HG02571 (cell line): ENCODE results near the gene ARFIP2.
A peak's percentile ranks its signal among the peaks of the same experiment; 100 is the strongest.

Source experiments
- ATAC-seq: cut with Tn5 transposase; IDR thresholded peaks from one replicate; pipeline ENCODE4 v1.9.1; 2021; ENCODE audit warnings: mild to moderate bottlenecking, moderate library complexity; ENCODE audit not compliant: unreplicated experiment

The ARFIP2 gene

DNA sequence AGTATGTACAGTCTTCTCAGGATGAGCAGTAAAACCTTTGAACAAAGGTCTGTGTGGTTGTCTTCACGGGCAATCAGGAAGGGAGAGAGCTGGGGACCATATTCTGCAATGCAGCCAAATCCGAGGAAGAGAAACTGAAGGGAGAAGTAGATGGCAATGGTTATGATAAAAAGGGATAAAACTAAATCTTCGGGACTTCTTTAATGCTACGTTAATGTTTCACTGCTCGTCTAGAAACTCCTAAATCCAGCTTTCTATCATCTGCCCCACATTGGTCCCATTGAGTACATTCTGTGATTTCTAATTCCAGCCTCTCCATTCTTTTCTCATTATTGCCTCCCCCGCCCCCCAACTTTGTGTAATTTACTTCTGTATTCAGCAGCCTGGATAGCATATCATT, 1.9 kb upstream of the ARFIP2 start:
- no peak for ATAC-seq

GRCh38 chr11:6482441-6482840, 1.3 kb upstream of the ARFIP2 start:
- ATAC-seq, result no peak

GRCh38 chr11:6481924-6482275, 769 bp upstream of the ARFIP2 start:
- no peak for ATAC-seq

DNA sequence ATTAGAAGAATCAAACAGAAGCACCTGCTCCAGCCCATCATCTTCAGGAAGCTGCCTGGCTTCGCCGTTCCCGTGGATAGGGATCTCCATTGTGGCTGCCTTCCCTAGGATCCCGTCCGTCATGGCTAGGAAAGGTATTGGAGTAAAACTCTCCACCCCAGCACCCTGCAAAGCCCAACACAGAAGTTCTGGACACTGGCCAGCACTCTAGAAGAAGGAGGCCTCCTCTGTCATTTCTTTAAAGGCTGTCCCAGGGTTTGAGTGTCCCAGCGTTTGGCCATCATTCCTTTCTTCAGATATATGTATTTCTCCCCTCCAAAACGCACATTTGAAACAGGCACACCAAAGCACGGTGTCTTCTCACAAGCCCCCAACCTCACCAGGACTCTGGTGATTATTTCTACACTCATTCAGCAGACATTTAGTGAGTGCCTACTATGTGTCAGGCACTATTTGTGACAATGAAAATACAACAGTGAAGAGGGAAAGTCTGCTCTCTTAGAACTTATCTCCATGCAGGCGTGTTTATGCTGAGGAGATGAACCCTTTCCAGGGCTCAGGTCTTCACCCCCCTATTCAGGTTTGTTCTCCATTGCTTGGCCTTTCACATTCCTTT, 724 bp downstream of the ARFIP2 start:
- no peak for ATAC-seq

- no peak for ATAC-seq
Measured at GRCh38 chr11:6476571-6476970, 4.6 kb downstream of the ARFIP2 start.

DNA sequence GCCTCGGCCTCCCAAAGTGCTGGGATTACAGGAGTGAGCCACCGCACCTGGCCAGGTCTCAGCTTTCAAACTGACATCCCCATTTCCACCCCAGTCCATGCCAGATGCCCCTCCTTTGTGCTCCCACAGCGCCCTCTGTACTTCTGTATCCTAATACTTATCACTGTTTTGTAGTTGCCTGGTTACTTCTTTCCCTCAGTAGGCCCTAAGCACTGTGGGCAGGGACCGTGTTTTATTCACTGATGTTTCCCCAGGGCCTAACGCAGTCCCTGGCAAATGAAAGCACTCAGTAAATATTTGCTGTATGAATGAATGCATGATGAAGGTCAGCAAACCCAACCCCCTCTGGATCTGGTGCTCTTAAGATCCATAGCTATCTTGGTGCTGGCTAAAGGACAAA, 5.2 kb downstream of the ARFIP2 start:
- no peak for ATAC-seq

DNA sequence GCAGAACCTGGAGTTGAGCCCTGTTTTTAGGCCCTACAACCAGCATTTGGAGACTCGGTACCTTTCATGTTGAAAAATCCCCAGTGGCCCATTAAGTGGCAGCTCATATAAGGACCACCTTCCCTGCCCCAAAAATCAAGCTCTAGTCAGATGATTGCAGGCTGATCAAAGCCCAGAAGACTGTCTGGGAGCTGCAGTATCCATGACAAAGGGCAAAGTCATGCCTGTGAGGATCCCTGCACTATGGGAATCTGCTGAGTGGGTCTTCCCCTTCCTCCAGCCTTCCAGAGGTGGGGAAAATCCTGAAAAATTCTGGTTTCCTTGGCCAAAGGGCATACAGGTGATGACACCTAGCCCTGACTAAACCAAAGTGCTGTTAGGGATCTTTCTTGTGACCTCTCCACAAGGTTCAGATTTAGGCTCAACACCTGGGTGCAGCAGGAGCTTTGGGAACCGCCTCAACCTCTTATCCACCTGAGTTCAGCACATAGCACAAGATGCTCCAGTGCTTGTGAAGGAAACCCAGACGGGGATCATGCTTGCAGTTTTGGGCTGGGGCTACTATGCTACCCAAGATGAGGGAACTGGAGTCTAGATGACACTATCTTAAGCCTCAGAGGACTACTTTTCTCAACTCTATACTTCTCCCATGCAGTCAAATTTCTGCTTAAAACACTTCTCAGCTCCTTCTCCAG, 6.2 kb downstream of the ARFIP2 start:
- no peak for ATAC-seq

GRCh38 chr11:6474413-6474792, 6.7 kb downstream of the ARFIP2 start:
- ATAC-seq, result no peak

- peak; percentile 70 for ATAC-seq
Measured at GRCh38 chr11:6473451-6474412, 7.4 kb downstream of the ARFIP2 start, which contains the start of gene TRIM3. Gene TRIM3 (minus strand): TSS chr11:6473941. CDS start chr11:6465695, 8,246 bp downstream.

DNA sequence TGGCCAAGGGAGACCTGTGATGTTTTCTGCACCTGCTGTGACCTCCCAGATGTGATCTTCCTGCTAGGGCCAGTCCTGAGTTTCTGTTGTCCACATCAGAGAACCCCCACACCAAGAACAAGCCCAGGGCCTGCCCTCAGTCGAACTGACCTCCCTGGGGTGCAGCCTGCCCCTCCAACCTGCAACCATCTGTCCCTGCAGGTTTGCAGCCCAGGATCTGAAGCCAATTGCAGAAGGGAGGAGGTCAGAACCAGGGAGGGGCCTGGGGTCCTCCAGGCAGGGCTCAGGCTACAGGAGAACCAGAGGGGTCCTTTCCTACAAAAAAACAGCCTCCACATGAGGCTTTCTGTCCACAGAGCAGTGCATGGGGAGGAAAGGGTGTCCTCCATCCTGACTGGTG, 8.2 kb downstream of the ARFIP2 start:
- no peak for ATAC-seq

DNA sequence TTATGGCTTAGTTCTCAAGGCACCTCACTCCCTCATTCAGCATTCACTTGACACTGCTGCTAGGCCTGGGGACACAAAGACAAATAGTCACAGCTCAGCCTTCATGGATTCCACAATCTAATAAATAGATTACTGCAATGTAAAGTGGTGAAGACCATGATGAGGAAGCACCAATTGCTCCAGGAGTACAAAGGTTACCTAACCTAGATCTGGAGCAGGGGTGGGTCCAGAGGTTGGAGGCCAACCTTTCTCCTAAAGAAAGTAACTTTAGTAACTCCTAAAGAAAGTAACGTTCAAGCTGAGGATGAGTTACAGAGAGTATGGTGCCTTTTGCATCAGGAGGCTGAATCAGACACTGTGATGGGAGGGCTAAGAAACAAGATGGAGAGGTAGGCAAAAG, 11.5 kb downstream of the ARFIP2 start:
- ATAC-seq, result no peak

DNA sequence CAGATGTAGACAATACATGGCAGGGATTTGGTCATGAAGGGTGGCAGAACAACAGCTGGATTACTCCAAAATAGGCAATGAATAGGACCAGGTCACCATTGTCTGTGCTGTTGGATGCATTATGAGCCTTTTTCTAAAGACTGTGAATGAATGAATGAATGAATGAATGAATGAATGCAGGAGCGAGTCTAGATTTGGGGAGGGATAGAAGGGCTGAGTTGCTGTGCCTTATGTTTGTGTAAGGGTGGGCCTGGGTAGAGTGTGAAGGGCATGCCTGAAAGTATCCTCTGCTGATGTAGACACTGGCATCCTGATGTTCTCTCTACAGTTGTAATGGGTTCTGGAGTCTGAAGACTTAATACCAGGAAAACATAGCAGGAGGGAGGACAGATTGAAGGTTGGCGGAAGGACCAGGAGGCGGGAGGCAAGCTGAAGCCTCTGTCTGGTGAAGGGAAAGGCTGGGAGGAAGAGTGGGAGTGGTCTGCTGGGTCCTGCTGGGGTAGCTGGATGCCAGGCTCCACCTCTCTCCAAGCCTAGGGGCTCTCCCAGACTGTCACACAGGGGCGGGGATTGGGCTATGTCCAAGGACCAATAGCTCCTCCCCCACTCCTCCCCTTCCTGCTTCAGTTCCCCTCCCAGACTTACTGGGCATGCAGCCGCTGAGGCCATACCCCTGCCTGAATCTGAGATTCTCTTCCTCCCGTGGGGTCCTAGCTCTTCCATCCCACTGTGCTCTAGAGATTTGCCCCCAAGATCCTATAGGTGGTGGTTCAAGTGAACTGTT, 12.2 kb downstream of the ARFIP2 start:
- ATAC-seq, result peak; percentile 38

- no peak for ATAC-seq
Measured at GRCh38 chr11:6459099-6459450, 22.1 kb downstream of the ARFIP2 start.

- no peak for ATAC-seq
Measured at GRCh38 chr11:6458352-6459098, 22.6 kb downstream of the ARFIP2 start.

DNA sequence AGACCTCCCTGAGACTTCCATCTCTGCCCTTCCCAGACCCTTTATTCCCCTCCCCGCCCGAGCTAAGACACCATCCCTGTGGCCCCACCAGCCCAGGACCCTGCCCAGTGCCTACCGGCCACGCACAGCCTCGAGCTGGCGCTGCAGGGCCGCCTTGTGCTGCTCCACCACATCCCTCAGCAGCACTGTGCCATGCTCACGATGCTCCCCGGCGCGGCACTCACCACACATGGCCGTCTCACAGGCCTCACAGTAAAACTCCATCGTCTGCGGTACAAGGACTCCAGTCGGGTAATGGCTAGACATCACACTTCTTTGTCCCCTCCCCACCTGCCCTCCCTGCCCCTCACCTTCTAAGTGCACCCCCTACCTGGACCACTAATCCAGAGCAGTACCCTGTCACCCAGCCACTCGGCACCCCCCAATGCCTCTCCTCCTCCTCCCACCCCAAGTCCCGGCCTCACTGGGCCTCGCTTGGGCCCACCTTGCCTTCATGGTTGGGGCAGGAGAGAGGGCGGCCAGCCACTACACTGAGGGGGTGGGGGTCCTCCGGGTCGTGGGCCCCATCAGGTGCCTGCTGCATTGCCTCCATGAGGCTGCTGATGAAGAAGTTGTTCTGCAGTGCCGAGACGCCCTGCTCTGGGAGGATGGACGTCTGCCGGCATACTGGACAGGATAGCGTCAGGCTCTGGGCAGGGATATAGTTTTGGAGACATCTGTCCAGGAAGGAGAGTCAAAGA, 23.4 kb downstream of the ARFIP2 start:
- no peak for ATAC-seq

DNA sequence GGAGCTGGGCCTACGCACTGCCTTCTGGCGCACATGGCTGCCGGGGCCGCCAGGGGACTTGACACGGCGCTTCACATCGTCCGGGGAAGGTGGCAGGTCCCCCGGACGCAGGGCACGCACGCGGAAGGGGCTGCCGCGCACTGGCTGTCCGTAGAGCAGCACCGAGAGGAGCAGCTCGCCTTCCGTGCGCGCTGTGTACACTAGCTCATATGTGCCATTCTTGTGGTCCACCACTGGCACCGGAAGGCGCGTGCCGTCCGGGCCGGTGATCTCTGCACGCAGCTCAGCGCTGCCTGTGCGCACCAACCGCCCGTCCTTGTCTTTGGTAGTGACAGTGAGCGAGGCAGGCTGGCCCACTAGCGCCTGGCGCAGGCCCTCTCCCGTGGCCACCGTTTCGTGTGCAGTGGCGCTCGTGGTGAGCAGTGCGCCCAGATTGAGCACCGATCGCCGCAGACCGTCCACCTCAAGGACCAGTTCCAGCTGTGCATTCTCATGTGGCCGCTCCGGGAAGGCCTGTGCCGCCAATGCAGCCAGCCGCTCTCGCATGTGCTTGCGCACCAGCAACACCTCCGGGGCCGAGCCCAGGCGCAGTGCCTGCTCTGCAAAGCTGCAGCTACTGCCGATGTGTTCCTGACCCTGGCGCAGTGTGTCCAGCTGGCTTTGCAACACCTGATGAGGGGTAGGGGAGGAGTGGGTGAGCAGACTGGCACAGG, 24.6 kb downstream of the ARFIP2 start:
- no peak for ATAC-seq

DNA sequence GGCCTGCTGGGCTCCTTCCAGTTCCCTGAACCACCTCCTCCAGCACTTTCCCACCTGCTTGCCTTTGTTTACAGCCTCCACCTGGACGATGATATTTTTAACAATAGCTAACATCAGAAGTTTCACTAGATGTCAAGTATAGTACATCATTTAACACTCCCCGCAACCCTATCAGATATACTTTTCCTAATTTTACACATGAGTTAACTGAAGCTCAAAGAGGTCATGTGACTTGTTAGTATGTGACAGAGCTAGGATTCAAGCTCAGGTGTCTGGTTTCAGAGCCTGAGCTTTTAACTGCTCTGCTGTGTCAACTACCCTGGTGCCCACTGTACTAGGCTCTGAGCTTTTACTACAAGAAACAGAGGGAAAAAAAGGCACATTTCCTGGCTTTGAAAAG, 26.1 kb downstream of the ARFIP2 start:
- ATAC-seq, result no peak

DNA sequence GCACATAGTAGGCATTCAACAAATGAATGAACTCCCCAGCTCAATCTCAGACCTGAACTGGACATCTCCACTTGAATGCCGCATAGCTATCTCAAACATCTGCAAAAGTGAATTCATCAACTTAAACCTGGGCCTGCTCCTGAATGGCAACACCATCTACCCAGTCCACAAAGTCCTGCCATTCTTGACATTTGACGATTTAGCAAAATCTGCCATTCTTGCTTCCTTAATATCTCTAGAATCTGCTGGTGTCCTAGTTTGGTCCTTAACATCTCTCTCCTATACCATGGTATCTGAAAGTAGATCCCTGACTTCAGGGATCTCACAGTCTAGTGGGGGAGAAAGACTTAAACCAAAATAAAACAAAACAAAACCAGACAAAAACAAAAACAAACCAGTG, 28.0 kb downstream of the ARFIP2 start:
- ATAC-seq, result no peak

GRCh38 chr11:6452219-6452618, 28.9 kb downstream of the ARFIP2 start:
- ATAC-seq, result no peak
